GM19463 (cell line): ENCODE data around the gene SHC3.

Experiments
- ATAC-seq: cut with Tn5 transposase; IDR thresholded peaks from one replicate; pipeline ENCODE4 v1.9.1; 2021; ENCODE audit warnings: mild to moderate bottlenecking, moderate library complexity; ENCODE audit not compliant: unreplicated experiment

SHC3 gene

GRCh38 chr9:89029788-89030187 lies 148.8 kb downstream of the SHC3 start:
- ATAC-seq: no peak

GRCh38 chr9:89026876-89027275 lies 151.7 kb downstream of the SHC3 start:
- no peak for ATAC-seq

GRCh38 chr9:89025553-89025952 lies 153.1 kb downstream of the SHC3 start:
- ATAC-seq: no peak

- ATAC-seq: no peak
Observed at GRCh38 chr9:89024727-89025126, 153.9 kb downstream of the SHC3 start.

GRCh38 chr9:89023740-89024139 lies 154.9 kb downstream of the SHC3 start:
- no peak for ATAC-seq

GRCh38 chr9:89022902-89023301 lies 155.7 kb downstream of the SHC3 start:
- ATAC-seq: no peak

GRCh38 chr9:89022001-89022759 lies 156.4 kb downstream of the SHC3 start:
- ATAC-seq: no peak

GRCh38 chr9:89021154-89021803 lies 157.3 kb downstream of the SHC3 start:
- ATAC-seq: no peak

- no peak for ATAC-seq
Observed at GRCh38 chr9:89020754-89021153, 157.9 kb downstream of the SHC3 start.

GRCh38 chr9:89015336-89015735 lies 163.3 kb downstream of the SHC3 start:
- no peak for ATAC-seq

- no peak for ATAC-seq
Observed at GRCh38 chr9:89014153-89014552, 164.5 kb downstream of the SHC3 start.

GRCh38 chr9:89013660-89014059 lies 165.0 kb downstream of the SHC3 start:
- ATAC-seq: no peak

GRCh38 chr9:89012294-89013042 lies 166.2 kb downstream of the SHC3 start:
- ATAC-seq: no peak

- ATAC-seq: no peak
Observed at GRCh38 chr9:89011683-89012082, 166.9 kb downstream of the SHC3 start.

GRCh38 chr9:89010526-89011111 lies 168.0 kb downstream of the SHC3 start:
- ATAC-seq: no peak

- no peak for ATAC-seq
Observed at GRCh38 chr9:89010056-89010455, 168.6 kb downstream of the SHC3 start.

GRCh38 chr9:89009546-89009840 lies 169.1 kb downstream of the SHC3 start:
- no peak for ATAC-seq

GRCh38 chr9:89008744-89009545 lies 169.7 kb downstream of the SHC3 start:
- no peak for ATAC-seq

- ATAC-seq: no peak
Observed at GRCh38 chr9:89008055-89008743, 170.4 kb downstream of the SHC3 start.
